GM12878 (cell line): ENCODE measurements around the gene LRRC61.

ENCODE experiments used
- EGR1 ChIP-seq, 2 experiments: IDR thresholded peaks; 1 replicate in 1 of 2; 2 replicates in 1 of 2; pipeline ENCODE4 v1.6.1; 2011 to 2012; ENCODE audit warnings: low read depth in 2 of 2, low read length in 2 of 2, borderline replicate concordance in 1 of 2, mild to moderate bottlenecking in 1 of 2, moderate library complexity in 1 of 2
- EP300 ChIP-seq, 2 experiments: fragments of 150-350 bp in 1 of 2; IDR thresholded peaks; 2 replicates each; pipeline ENCODE4 v1.6.1; 2011 to 2012; ENCODE audit warnings: low read depth in 2 of 2, low read length in 2 of 2, borderline replicate concordance in 1 of 2, improper control_type of control experiment in 1 of 2, inconsistent platforms in 1 of 2; ENCODE audit not compliant: control insufficient read depth in 1 of 2
- KAT2A ChIP-seq: conservative IDR thresholded peaks from 2 replicates; pipeline ENCODE4 v1.6.1; 2011; ENCODE audit warnings: low read depth, low read length; ENCODE audit not compliant: control insufficient read depth
- TAF1 ChIP-seq: IDR thresholded peaks from 2 replicates; pipeline ENCODE4 v1.6.1; 2011; ENCODE audit warnings: mild to moderate bottlenecking, low read depth, low read length, borderline replicate concordance
- TF ChIP-seq, protein P1 (sequence below), 3 experiments: IDR thresholded peaks in 2 of 3; conservative IDR thresholded peaks in 1 of 3; 2 replicates each; pipeline ENCODE4 v1.5.1; 2011; ENCODE audit warnings: low read depth in 3 of 3, low read length in 3 of 3, mild to moderate bottlenecking in 3 of 3, control low read depth in 2 of 3, moderate library complexity in 2 of 3, inconsistent platforms in 1 of 3, mixed read lengths in 1 of 3; ENCODE audit not compliant: control insufficient read depth in 2 of 3, insufficient read depth in 1 of 3; ENCODE audit errors: extremely low read depth in 1 of 3

DNA sequence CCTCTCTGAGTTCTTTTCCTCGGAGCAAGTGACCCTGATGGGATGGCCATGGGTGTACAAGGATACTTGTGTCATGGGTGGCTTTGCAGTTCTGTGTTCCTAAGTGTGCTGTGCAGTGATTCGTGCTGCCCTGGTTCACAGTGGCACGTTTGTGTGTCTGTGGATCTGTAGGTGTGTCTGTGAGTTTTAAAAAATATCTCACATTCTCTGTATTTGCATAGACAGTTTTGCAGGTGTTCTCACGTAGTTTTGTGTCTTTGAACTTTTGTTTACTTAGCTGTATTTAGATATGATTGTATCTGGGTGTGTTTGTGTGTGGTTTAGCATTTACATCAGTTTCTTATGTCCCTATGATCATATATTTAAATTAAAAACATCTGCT lies 59.7 kb downstream of the LRRC61 start:
- TF ChIP-seq, protein P1, sequence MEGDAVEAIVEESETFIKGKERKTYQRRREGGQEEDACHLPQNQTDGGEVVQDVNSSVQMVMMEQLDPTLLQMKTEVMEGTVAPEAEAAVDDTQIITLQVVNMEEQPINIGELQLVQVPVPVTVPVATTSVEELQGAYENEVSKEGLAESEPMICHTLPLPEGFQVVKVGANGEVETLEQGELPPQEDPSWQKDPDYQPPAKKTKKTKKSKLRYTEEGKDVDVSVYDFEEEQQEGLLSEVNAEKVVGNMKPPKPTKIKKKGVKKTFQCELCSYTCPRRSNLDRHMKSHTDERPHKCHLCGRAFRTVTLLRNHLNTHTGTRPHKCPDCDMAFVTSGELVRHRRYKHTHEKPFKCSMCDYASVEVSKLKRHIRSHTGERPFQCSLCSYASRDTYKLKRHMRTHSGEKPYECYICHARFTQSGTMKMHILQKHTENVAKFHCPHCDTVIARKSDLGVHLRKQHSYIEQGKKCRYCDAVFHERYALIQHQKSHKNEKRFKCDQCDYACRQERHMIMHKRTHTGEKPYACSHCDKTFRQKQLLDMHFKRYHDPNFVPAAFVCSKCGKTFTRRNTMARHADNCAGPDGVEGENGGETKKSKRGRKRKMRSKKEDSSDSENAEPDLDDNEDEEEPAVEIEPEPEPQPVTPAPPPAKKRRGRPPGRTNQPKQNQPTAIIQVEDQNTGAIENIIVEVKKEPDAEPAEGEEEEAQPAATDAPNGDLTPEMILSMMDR (IDR thresholded peaks at IDR 0.05 in 2 of 3, conservative IDR thresholded peaks at IDR 0.05 in 1 of 3; ENCODE audit: control insufficient read depth in 2 of 3, extremely low read depth in 1 of 3, insufficient read depth in 1 of 3, low read depth in 3 of 3, low read length in 3 of 3), result no peak
- no peak for TF ChIP-seq TAF1
- TF ChIP-seq KAT2A, result no peak
- no peak for TF ChIP-seq EGR1 (IDR thresholded peaks at IDR 0.05; ENCODE audit: borderline replicate concordance in 1 of 2, low read depth in 2 of 2, low read length in 2 of 2)
- no peak; a peak in 1 of 4 replicates for TF ChIP-seq EP300 (IDR thresholded peaks at IDR 0.05; ENCODE audit: borderline replicate concordance in 1 of 2, control insufficient read depth in 1 of 2, low read depth in 2 of 2, low read length in 2 of 2)
